SK-N-SH (cell line): ENCODE results near the gene DHX35. TPM values are rescaled to one million over a fixed set of nuclear protein-coding genes. Genes with fewer than 3 reads are reported as not detected.

Source experiments
- CTCF ChIA-PET: fragments of 300-600, 350-600 bp; formaldehyde crosslinking; extraction: SDS; loops from one replicate; lab custom pipeline; 2021; lab: Yijun Ruan, JAX
- POLR2A ChIA-PET: fragments of 350-600 bp; sonication (Branson Sonifier 250); formaldehyde crosslinking; extraction: SDS; loops from one replicate; lab custom pipeline; 2020; ENCODE audit warnings: antibody characterized with exemption, inconsistent platforms; lab: Yijun Ruan, JAX
- DNase-seq: peaks from one replicate; pipeline ENCODE4 v3.0.0; 2012
- H2AFZ ChIP-seq: fragments of 200-600 bp; sonication (generic); 2 replicates; pipeline ENCODE4 v1.8.1; 2016; ENCODE audit warnings: antibody characterized with exemption, mild to moderate bottlenecking, low read depth
- H3F3A ChIP-seq: fragments of 200-600 bp; sonication (generic); replicated peaks from 2 replicates; pipeline ENCODE3; 2016; ENCODE audit warnings: antibody characterized with exemption, mild to moderate bottlenecking; ENCODE audit not compliant: insufficient read depth
- H3K27ac ChIP-seq, 2 experiments: fragments of 200-500 bp in 1 of 2; fragments of 200-600 bp in 1 of 2; sonication (Bioruptor generic) in 1 of 2; sonication (generic), shearing (Covaris generic) in 1 of 2; 2 replicates each; pipeline versions ENCODE4 v1.5.1 to v1.6.1; 2014 to 2016; ENCODE audit warnings: low read depth in 2 of 2, inconsistent platforms in 1 of 2, low read length in 1 of 2, mild to moderate bottlenecking in 1 of 2, mixed read lengths in 1 of 2
- H3K27me3 ChIP-seq: fragments of 200-600 bp; sonication (generic), shearing (Covaris generic); 2 replicates; pipeline ENCODE4 v1.6.1; 2016; ENCODE audit warnings: mixed run types; ENCODE audit not compliant: insufficient read depth
- H3K36me3 ChIP-seq, 2 experiments: fragments of 200-500 bp in 1 of 2; fragments of 200-600 bp in 1 of 2; sonication (Bioruptor generic) in 1 of 2; sonication (generic) in 1 of 2; replicated peaks in 1 of 2; 2 replicates each; pipeline versions ENCODE3 to v1.5.1; 2014 to 2016; ENCODE audit warnings: low read length in 1 of 2, mild to moderate bottlenecking in 1 of 2; ENCODE audit not compliant: insufficient read depth in 2 of 2, control insufficient read depth in 1 of 2
- H3K4me1 ChIP-seq, 2 experiments: fragments of 200-500 bp in 1 of 2; fragments of 200-600 bp in 1 of 2; sonication (Bioruptor generic) in 1 of 2; sonication (generic), shearing (Covaris generic) in 1 of 2; 2 replicates each; pipeline versions ENCODE4 v1.5.1 to v1.6.1; 2014 to 2016; ENCODE audit warnings: low read depth in 1 of 2, low read length in 1 of 2, mixed run types in 1 of 2; ENCODE audit not compliant: insufficient read depth in 2 of 2, control insufficient read depth in 1 of 2
- H3K4me2 ChIP-seq: fragments of 200-600 bp; sonication (generic), shearing (Covaris generic); 2 replicates; pipeline ENCODE4 v1.6.1; 2017; ENCODE audit warnings: mixed run types
- H3K4me3 ChIP-seq, 2 experiments: fragments of 200-500 bp in 1 of 2; fragments of 200-600 bp in 1 of 2; sonication (Bioruptor generic) in 1 of 2; sonication (generic), shearing (Covaris generic) in 1 of 2; 2 replicates each; pipeline versions ENCODE4 v1.5.1 to v1.8.1; 2014 to 2016; ENCODE audit warnings: low read depth in 2 of 2, inconsistent platforms in 1 of 2, low read length in 1 of 2, mild to moderate bottlenecking in 1 of 2, mixed read lengths in 1 of 2, moderate library complexity in 1 of 2
- H3K79me2 ChIP-seq: fragments of 200-600 bp; sonication (generic); 2 replicates; pipeline ENCODE4 v1.8.1; 2017; ENCODE audit warnings: mild to moderate bottlenecking; ENCODE audit not compliant: insufficient read depth
- H3K9ac ChIP-seq: fragments of 200-600 bp; sonication (generic); 2 replicates; pipeline ENCODE4 v1.6.1; 2017; ENCODE audit warnings: mixed run types
- H3K9me2 ChIP-seq: fragments of 200-600 bp; sonication (generic); 2 replicates; pipeline ENCODE4 v1.6.1; 2017; ENCODE audit warnings: mixed run types
- H3K9me3 ChIP-seq: fragments of 200-600 bp; sonication (generic); 2 replicates; pipeline ENCODE4 v1.6.1; 2017; ENCODE audit warnings: mixed run types, mild to moderate bottlenecking, moderate library complexity
- H4K20me1 ChIP-seq: fragments of 200-600 bp; sonication (generic); 2 replicates; pipeline ENCODE4 v1.6.1; 2017; ENCODE audit warnings: mild to moderate bottlenecking, mixed run types; ENCODE audit not compliant: insufficient read depth
- ELF1 ChIP-seq: IDR thresholded peaks from 2 replicates; pipeline ENCODE4 v1.4.0; 2012
- EZH2phosphoT487 ChIP-seq: fragments of 200-600 bp; sonication (generic); IDR thresholded peaks from 2 replicates; pipeline ENCODE4 v1.6.1; 2017; ENCODE audit warnings: low read depth, mixed run types, mild to moderate bottlenecking, antibody characterized with exemption, moderate library complexity, borderline replicate concordance
- FOXJ3 ChIP-seq: sonication (generic); formaldehyde crosslinking; IDR thresholded peaks from 2 replicates; pipeline ENCODE4 v1.5.1; 2020; ENCODE audit warnings: mild to moderate bottlenecking, missing genetic modification reagents
- MAX ChIP-seq: IDR thresholded peaks from 2 replicates; pipeline ENCODE4 v1.4.0; 2012; ENCODE audit warnings: low read depth
- MEF2A ChIP-seq: IDR thresholded peaks from 2 replicates; pipeline ENCODE4 v1.4.0; 2012; ENCODE audit warnings: low read depth, borderline replicate concordance
- NRF1 ChIP-seq: IDR thresholded peaks from 2 replicates; pipeline ENCODE4 v1.6.1; 2012; ENCODE audit warnings: low read depth, mild to moderate bottlenecking, low read length
- TCF12 ChIP-seq: IDR thresholded peaks from 2 replicates; pipeline ENCODE4 v1.4.0; 2012
- ZBTB33 ChIP-seq: IDR thresholded peaks from 2 replicates; pipeline ENCODE4 v1.4.0; 2012; ENCODE audit warnings: low read depth, borderline replicate concordance
- WGBS: methylation state at CpG from one replicate; pipeline ENCODE4 v1.1.6; 2017; ENCODE audit warnings: low lambda C conversion rate; 5-methylcytosine and 5-hydroxymethylcytosine counted together
- polyA plus RNA-seq, 3 experiments: library from polyadenylated mRNA; depleted of rRNA; stranded (reverse); fragments of >200 nt; gene quantifications; 2 replicates each; pipeline ENCODE4 v1.2.3, GENCODE V29; 2012
- TF ChIP-seq, protein P1 (sequence below): fragments of 200-600 bp; sonication (generic); IDR thresholded peaks from 2 replicates; pipeline ENCODE4 v1.6.1; 2017; ENCODE audit warnings: antibody characterized with exemption, mild to moderate bottlenecking, moderate library complexity
- TF ChIP-seq, protein P2 (sequence below): IDR thresholded peaks from 2 replicates; pipeline ENCODE4 v1.6.1; 2012; ENCODE audit warnings: mild to moderate bottlenecking, low read depth, low read length, moderate library complexity

Gene DHX35
- polyA plus RNA-seq, 1 of the 3 experiments (the other 2 are of a cell fraction) = 17.1 TPM

GRCh38 chr20:38973645-38974044, 11.5 kb downstream of the DHX35 start:
- CTCF ChIA-PET = interaction anchor here (1.1 to 1.4 kb wide), 2 partner anchors 21 to 75 kb away, joined by 3 to 5 read pairs; no protein-coding TSS in a partner anchor
- peak overlapping the region; percentile 3 for H3K4me2 ChIP-seq

More at GRCh38 chr20:38973645-38974044, 11.5 kb downstream of the DHX35 start:
- POLR2A ChIA-PET = interaction anchor here (1.3 kb wide), 1 partner anchor 11 kb away, joined by 4 read pairs; the partner anchor contains the start of gene DHX35
- Histone ChIP-seq H3K27ac (peak overlapping the region in 1 of 2 experiments; percentile 47; a peak in 1 of 4 replicates), H3K9me3 (no peaks in the 10 kb centered on the region), H2AFZ (no peak overlapping the region), H3F3A (peaks cover 11% of the 10 kb centered on the region), H3K27me3 (no peaks in the 10 kb centered on the region), H3K36me3 (peaks cover 13 to 29% of the 10 kb centered on the region in 2 experiments), H3K9ac (no peak overlapping the region), H4K20me1 (no peaks in the 10 kb centered on the region), H3K4me1 (peaks cover 0 to 24% of the 10 kb centered on the region in 2 experiments; a peak in 1 of 4 replicates), H3K9me2 (no peaks in the 10 kb centered on the region), H3K79me2 (peaks cover 34% of the 10 kb centered on the region), H3K4me3 (no peak overlapping the region)
- no peak for DNase-seq
- 70% methylated on average over 5 of the region's 5 CpGs for WGBS
- TF ChIP-seq FOXJ3 = no peak
- TF ChIP-seq ELF1 = no peak
- no peak for TF ChIP-seq ZBTB33
- no peak for TF ChIP-seq NRF1
- no peak for TF ChIP-seq EZH2phosphoT487
- TF ChIP-seq, protein P1, sequence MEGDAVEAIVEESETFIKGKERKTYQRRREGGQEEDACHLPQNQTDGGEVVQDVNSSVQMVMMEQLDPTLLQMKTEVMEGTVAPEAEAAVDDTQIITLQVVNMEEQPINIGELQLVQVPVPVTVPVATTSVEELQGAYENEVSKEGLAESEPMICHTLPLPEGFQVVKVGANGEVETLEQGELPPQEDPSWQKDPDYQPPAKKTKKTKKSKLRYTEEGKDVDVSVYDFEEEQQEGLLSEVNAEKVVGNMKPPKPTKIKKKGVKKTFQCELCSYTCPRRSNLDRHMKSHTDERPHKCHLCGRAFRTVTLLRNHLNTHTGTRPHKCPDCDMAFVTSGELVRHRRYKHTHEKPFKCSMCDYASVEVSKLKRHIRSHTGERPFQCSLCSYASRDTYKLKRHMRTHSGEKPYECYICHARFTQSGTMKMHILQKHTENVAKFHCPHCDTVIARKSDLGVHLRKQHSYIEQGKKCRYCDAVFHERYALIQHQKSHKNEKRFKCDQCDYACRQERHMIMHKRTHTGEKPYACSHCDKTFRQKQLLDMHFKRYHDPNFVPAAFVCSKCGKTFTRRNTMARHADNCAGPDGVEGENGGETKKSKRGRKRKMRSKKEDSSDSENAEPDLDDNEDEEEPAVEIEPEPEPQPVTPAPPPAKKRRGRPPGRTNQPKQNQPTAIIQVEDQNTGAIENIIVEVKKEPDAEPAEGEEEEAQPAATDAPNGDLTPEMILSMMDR = no peak
- TF ChIP-seq MAX = no peak
- TF ChIP-seq MEF2A = no peak
- TF ChIP-seq, protein P2, sequence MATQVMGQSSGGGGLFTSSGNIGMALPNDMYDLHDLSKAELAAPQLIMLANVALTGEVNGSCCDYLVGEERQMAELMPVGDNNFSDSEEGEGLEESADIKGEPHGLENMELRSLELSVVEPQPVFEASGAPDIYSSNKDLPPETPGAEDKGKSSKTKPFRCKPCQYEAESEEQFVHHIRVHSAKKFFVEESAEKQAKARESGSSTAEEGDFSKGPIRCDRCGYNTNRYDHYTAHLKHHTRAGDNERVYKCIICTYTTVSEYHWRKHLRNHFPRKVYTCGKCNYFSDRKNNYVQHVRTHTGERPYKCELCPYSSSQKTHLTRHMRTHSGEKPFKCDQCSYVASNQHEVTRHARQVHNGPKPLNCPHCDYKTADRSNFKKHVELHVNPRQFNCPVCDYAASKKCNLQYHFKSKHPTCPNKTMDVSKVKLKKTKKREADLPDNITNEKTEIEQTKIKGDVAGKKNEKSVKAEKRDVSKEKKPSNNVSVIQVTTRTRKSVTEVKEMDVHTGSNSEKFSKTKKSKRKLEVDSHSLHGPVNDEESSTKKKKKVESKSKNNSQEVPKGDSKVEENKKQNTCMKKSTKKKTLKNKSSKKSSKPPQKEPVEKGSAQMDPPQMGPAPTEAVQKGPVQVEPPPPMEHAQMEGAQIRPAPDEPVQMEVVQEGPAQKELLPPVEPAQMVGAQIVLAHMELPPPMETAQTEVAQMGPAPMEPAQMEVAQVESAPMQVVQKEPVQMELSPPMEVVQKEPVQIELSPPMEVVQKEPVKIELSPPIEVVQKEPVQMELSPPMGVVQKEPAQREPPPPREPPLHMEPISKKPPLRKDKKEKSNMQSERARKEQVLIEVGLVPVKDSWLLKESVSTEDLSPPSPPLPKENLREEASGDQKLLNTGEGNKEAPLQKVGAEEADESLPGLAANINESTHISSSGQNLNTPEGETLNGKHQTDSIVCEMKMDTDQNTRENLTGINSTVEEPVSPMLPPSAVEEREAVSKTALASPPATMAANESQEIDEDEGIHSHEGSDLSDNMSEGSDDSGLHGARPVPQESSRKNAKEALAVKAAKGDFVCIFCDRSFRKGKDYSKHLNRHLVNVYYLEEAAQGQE = no peak
- no peak for TF ChIP-seq TCF12
